ENCODE data around the gene WNT6. TPM values are rescaled to one million over a fixed set of nuclear protein-coding genes. Genes with fewer than 3 reads are reported as not detected.

The WNT6 gene
- total RNA-seq, 1 donor, result not detected

DNA sequence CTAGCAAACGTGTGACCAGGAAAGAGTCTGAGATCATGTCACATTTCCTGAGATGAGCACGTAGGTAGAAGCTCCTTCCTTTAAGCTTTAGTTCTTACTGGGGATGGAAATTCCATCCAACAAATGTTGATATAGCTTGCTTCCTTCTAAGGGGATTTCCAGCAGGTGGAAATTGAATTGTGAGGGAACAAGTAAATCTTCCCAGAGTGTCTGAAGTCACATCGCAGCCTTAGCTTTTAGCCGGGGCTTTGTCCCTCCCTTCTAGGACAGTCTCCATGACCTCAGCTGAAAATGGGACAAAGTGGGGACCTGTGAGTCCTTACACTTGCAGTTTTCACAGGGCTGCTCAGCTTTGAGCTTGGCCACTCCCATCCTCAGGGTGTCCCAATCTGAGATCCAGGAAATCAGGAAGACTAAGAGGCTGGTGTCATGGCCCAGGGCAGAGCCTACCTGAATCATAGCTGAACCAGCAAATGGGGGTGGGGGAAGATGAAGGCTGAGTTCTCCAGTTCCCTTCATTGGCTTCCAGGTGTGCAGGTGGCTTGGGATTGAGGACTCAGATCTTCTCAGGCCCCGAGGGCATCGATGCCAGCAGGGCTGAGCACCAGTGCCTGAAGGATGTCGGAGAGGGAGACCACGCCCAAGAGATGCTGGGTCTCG is 36.3 kb upstream of the WNT6 start:
- Histone ChIP-seq H3K4me3 (ENCODE audit: low read length) (no peak overlapping the region), H3K4me1 (ENCODE audit: insufficient read depth, low read length) (peaks cover 10% of the 10 kb centered on the region), H3K27me3 (ENCODE audit: insufficient read depth, low read length) (no peaks in the 10 kb centered on the region), H3K9me3 (ENCODE audit: low read depth, low read length) (no peaks in the 10 kb centered on the region)

DNA sequence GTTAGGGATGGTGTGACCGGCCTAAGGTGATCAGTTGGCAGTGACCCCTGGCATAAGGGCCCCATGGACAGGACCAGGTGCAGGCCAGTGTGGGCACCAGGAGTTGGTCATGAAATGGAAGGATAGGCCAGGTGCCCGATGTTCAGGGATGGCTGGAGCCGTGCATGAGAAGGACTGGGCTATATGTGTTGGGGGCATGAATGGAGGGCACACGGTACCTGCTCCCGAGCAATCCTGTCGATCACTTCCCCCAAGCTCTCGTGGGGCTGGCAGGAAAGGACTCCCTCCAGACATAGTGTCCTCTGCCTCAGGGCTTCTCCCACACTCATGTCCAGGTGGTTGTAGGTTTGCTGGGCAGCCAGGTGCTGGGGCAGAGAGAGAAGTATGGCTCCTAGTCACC is 35.6 kb upstream of the WNT6 start:
- Histone ChIP-seq H3K9me3 (ENCODE audit: low read depth, low read length) (no peaks in the 10 kb centered on the region), H3K4me1 (ENCODE audit: insufficient read depth, low read length) (peaks cover 10% of the 10 kb centered on the region), H3K27me3 (ENCODE audit: insufficient read depth, low read length) (no peaks in the 10 kb centered on the region), H3K4me3 (ENCODE audit: low read length) (no peak overlapping the region)

DNA sequence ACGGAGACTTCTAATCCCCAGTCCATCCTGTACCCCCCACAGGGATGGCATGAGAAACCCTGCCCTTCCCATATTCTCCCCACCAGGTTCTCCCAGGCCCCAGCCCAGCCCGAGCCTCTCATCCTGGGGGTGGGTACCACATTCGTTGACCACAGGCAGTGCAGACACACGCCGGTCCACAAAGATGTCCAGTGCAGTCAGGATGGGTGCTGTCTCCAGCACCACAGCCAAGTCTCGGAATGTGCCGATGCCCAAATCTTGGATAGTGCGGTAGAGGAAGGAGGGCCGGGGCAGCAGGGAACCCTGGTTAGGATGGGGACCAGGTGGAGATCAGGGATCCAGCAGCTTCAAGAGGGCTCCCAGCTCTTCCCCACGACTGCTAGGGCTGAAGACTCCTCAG is 32.8 kb upstream of the WNT6 start:
- Histone ChIP-seq H3K27me3 (ENCODE audit: insufficient read depth, low read length) (no peaks in the 10 kb centered on the region), H3K9me3 (ENCODE audit: low read depth, low read length) (no peaks in the 10 kb centered on the region), H3K4me1 (ENCODE audit: insufficient read depth, low read length) (peaks cover 8% of the 10 kb centered on the region), H3K4me3 (ENCODE audit: low read length) (no peak overlapping the region)

DNA sequence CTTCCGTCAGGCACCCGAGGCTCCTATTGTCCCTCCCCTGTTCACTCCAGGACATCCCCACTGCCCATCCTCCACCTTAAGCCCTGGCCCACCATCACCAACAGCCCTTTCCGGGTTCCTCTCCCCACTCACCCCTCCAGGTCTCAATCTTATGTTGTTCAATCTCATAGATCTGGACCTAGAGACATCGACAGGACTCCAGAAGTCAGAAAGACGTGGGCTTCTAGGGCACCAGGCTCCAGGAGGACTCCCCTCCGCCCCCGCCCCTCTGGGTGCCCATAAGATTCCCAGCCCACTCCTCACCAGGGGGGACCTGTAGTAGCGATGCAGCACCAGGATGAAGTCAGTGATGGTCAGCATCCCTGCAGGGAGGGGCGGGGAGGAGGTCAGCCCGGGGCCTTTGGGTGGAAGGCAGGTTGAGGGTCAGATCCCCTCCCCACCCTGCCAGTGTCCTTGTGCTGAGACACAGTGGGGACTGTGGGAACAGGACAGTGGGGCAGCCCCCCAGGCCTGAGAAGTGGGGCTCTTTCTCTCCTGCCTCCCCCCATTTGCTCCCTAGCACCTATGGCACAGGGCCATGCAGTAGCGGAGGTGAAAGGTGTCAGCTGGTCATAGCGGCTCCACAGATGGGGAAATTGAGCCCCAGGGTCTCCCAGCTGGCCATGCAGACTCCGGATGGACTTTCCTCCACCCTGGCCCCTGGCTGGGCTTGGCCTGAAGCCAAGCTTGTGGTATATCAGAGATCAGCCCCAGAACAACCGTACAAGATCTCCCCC is 31.7 kb upstream of the WNT6 start:
- Histone ChIP-seq H3K4me3 (ENCODE audit: low read length) (no peak overlapping the region), H3K4me1 (ENCODE audit: insufficient read depth, low read length) (peaks cover 8% of the 10 kb centered on the region), H3K27me3 (ENCODE audit: insufficient read depth, low read length) (no peaks in the 10 kb centered on the region), H3K9me3 (ENCODE audit: low read depth, low read length) (no peaks in the 10 kb centered on the region)

GRCh38 chr2:218828477-218828778 is 31.2 kb upstream of the WNT6 start:
- Histone ChIP-seq H3K27me3 (ENCODE audit: insufficient read depth, low read length) (no peaks in the 10 kb centered on the region), H3K4me3 (ENCODE audit: low read length) (no peak overlapping the region), H3K9me3 (ENCODE audit: low read depth, low read length) (no peaks in the 10 kb centered on the region), H3K4me1 (ENCODE audit: insufficient read depth, low read length) (peaks cover 8% of the 10 kb centered on the region)

DNA sequence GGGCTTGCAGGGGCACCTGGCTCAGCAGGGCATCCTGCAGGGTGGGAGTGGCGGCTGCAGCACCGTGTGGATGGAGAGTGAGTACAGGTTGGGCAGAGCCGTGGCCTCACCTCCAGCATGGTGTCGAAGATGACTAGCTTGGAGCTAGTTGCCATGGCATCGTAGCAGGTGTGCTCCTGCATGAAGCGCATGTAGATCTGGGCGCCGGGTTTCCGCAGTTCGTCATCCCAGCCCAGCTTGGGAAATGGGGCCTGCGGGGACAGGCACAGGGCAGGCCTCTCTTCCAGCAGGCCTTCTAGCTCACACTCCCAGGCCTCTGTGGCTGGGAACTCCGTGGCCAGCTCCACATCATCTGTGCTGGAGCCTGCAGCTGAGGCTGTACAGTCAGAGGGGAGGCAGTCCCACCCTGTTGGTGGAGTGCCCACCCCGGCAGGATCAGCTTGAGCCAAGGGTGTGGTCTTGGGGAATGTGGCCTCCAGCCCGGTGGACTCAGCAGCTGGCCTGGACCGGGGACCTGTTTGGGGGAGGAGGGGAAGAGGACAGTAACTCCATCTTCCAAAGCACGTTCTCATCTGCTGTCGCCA is 29.6 kb upstream of the WNT6 start:
- Histone ChIP-seq H3K27me3 (ENCODE audit: insufficient read depth, low read length) (peaks cover 5% of the 10 kb centered on the region), H3K4me1 (ENCODE audit: insufficient read depth, low read length) (peaks cover 8% of the 10 kb centered on the region), H3K9me3 (ENCODE audit: low read depth, low read length) (no peaks in the 10 kb centered on the region), H3K4me3 (ENCODE audit: low read length) (no peak overlapping the region)

DNA sequence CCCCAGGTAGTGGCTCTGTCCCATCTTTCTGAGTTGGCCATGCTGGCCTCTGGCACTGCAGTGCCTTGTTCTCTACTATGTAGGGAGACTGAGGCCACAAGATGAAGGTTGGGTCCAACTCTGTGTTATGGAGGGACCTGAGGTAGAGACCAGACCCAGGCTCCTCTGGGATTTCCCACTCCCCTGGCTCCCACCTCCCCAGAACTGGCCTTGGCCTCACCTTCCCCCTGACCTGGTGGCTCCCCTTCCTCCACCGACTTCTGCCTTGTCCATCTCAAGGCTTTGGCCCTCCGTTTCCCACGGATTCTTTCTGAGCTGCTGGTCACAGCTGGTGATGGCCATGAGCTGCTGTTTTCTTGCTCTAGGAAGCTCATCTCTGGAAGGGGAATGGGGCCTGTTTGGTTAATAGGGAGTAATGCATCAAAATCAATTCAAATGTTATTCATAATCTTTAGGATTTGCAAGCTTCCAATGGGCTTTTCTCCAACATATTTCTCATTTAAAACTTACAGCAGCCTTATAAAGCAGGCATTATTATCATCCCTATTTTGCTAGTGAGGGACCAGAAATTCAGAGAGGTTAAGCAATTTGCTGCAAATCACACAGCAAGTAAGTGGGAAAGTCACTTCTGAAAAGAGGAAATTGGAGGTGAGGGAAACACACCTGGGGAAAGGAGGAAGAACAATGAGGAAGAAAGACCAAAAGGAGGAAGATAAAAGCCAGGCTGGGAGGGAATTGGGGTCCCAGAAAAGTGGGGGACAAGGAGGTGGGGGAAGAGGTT is 28.9 kb upstream of the WNT6 start:
- peaks cover 8% of the 10 kb centered on the region for H3K4me1 ChIP-seq (ENCODE audit: insufficient read depth, low read length)
- peaks cover 9% of the 10 kb centered on the region for H3K27me3 ChIP-seq (ENCODE audit: insufficient read depth, low read length)
- H3K9me3 ChIP-seq (ENCODE audit: low read depth, low read length), result no peaks in the 10 kb centered on the region
- H3K4me3 ChIP-seq (ENCODE audit: low read length), result no peak overlapping the region

GRCh38 chr2:218831378-218831990 is 28.1 kb upstream of the WNT6 start, which contains the start of gene PRKAG3:
Gene PRKAG3 (minus strand): TSS chr2:218831803.
- Histone ChIP-seq H3K4me3 (ENCODE audit: low read length) (no peak within 1 kb of the TSS), H3K9me3 (ENCODE audit: low read depth, low read length) (no peaks in the 10 kb centered on the region), H3K4me1 (ENCODE audit: insufficient read depth, low read length) (peaks cover 5% of the 10 kb centered on the region), H3K27me3 (ENCODE audit: insufficient read depth, low read length) (peaks cover 9% of the 10 kb centered on the region)

GRCh38 chr2:218832081-218832480 is 27.5 kb upstream of the WNT6 start:
- Histone ChIP-seq H3K27me3 (ENCODE audit: insufficient read depth, low read length) (peaks cover 14% of the 10 kb centered on the region), H3K4me3 (ENCODE audit: low read length) (no peak overlapping the region), H3K9me3 (ENCODE audit: low read depth, low read length) (peaks cover 2% of the 10 kb centered on the region), H3K4me1 (ENCODE audit: insufficient read depth, low read length) (peaks cover 3% of the 10 kb centered on the region)

GRCh38 chr2:218832520-218832919 is 27.1 kb upstream of the WNT6 start:
- Histone ChIP-seq H3K27me3 (ENCODE audit: insufficient read depth, low read length) (peaks cover 14% of the 10 kb centered on the region), H3K4me3 (ENCODE audit: low read length) (no peak overlapping the region), H3K9me3 (ENCODE audit: low read depth, low read length) (peaks cover 7% of the 10 kb centered on the region), H3K4me1 (ENCODE audit: insufficient read depth, low read length) (peaks cover 3% of the 10 kb centered on the region)

DNA sequence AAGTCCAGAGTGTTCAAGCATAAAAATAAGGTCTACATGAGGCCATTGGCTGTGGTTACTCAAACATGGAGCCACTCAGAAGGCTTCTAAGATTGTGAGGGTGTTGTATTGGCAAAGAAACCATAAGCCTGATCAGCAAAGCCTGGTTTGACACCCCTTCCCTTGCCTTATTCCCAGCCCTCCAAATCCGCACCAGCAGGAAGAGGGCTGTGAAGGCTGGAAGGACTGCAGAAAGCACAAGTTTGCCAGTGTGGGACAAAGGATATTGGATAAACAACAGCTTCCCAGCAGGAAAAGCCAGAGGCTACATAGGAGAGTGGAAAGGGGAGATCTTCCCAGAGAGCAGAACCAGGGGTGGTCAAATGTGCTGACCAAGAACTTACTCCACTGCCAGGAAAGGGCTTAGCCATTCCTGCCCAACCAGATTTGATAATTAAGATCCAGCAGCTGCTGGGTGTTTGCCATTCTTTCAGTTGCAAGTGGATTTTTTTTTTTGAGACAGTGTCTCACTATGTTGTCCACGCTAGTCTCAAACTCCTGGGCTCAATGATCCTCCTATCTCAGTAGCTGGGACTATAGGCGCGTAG is 26.5 kb upstream of the WNT6 start:
- Histone ChIP-seq H3K4me3 (ENCODE audit: low read length) (no peak overlapping the region), H3K4me1 (ENCODE audit: insufficient read depth, low read length) (peaks cover 5% of the 10 kb centered on the region), H3K9me3 (ENCODE audit: low read depth, low read length) (peaks cover 12% of the 10 kb centered on the region), H3K27me3 (ENCODE audit: insufficient read depth, low read length) (peaks cover 17% of the 10 kb centered on the region)

DNA sequence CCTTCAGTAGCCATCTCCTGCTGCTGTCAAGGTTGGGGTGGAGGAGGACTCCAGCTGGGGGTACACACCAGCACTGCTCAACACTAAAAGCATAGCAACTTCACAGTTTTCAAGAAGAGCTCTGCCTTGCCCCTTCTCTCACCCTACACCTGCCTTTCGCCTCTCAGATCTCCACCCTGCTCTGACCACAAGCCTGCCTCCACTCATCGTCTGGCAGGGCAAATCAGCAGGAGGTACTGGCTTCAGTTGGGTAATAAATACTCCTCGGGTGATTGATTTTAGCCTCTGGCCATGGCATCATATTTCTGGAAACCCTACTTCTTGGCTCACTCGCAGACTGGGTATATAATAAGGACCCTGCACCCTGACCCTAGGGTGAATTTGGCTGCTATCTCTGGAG is 24.9 kb upstream of the WNT6 start:
- Histone ChIP-seq H3K9me3 (ENCODE audit: low read depth, low read length) (peaks cover 12% of the 10 kb centered on the region), H3K27me3 (ENCODE audit: insufficient read depth, low read length) (peaks cover 22% of the 10 kb centered on the region), H3K4me1 (ENCODE audit: insufficient read depth, low read length) (peaks cover 18% of the 10 kb centered on the region), H3K4me3 (ENCODE audit: low read length) (no peak overlapping the region)

- Histone ChIP-seq H3K4me3 (ENCODE audit: low read length) (no peak overlapping the region), H3K9me3 (ENCODE audit: low read depth, low read length) (peaks cover 12% of the 10 kb centered on the region), H3K4me1 (ENCODE audit: insufficient read depth, low read length) (peaks cover 22% of the 10 kb centered on the region), H3K27me3 (ENCODE audit: insufficient read depth, low read length) (peaks cover 23% of the 10 kb centered on the region)
These were observed 22.1 kb upstream of the WNT6 start for GRCh38 chr2:218837495-218837894.

DNA sequence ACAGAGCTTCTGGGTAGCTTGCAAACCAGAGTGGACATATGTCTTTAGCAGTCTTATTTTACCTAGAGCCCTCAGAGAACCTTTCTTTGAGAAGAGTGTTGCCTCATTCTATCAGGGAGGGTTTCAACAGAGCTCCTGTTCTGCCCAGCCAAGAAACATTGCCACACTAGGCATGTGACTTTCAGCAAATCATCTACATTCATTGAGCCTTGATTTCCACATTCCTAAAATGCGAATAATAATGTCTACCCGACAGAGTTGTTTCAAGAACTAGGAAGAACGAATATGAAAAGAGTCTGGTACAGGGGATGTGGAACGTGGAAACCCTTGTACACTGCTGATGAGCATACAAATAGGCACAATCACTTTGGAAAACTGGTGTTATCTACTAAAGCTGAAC is 20.2 kb upstream of the WNT6 start:
- Histone ChIP-seq H3K9me3 (ENCODE audit: low read depth, low read length) (peaks cover 12% of the 10 kb centered on the region), H3K27me3 (ENCODE audit: insufficient read depth, low read length) (peaks cover 23% of the 10 kb centered on the region), H3K4me1 (ENCODE audit: insufficient read depth, low read length) (peaks cover 22% of the 10 kb centered on the region), H3K4me3 (ENCODE audit: low read length) (no peak overlapping the region)

Measured in mononuclear cell (primary cell).